Activated naive CD8-positive, alpha-beta T cell treated with anti-CD3 and anti-CD28 coated beads, Interleukin-2, amount 10 ng/mL, durations not matched to agents 7 days and 5 days (primary cell): Measurements from ENCODE around the gene HERC5. TPM values are rescaled to one million over a fixed set of nuclear protein-coding genes. Genes with fewer than 3 reads are reported as not detected.
"Not testable (repeated sequence)": the region's sequence is repeated elsewhere in the genome, so short reads cannot be mapped to it uniquely, and the experiment has no call there.

Experiments
- ATAC-seq: fragments of 150-1000 bp; cut with Tn5 transposase; one replicate; pipeline ENCODE4 v1.10.0; 2021; ENCODE audit warnings: low read depth, moderate library complexity
- POLR2A ChIA-PET: fragments of 350-600 bp; sonication (Branson Sonifier 250); formaldehyde crosslinking; loops from one replicate; lab custom pipeline; 2021; ENCODE audit warnings: antibody characterized with exemption; lab: Charles Lee
- DNase-seq: peaks from one replicate; pipeline ENCODE4 v3.0.0; 2021
- H3K27ac Mint-ChIP-seq: one replicate; pipeline ENCODE4 v1.8.0; 2022; ENCODE audit warnings: mild to moderate bottlenecking, mixed read lengths
- H3K27me3 Mint-ChIP-seq: one replicate; pipeline ENCODE4 v1.8.0; 2022; ENCODE audit warnings: mild to moderate bottlenecking, moderate library complexity, mixed read lengths
- H3K36me3 Mint-ChIP-seq: one replicate; pipeline ENCODE4 v1.8.0; 2021; ENCODE audit warnings: mild to moderate bottlenecking, mixed read lengths
- H3K4me1 Mint-ChIP-seq: one replicate; pipeline ENCODE4 v1.8.0; 2021; ENCODE audit warnings: mixed read lengths
- H3K4me3 Mint-ChIP-seq: one replicate; pipeline ENCODE4 v1.8.0; 2022; ENCODE audit warnings: mild to moderate bottlenecking, moderate library complexity, mixed read lengths
- H3K9me3 Mint-ChIP-seq: one replicate; pipeline ENCODE4 v1.8.0; 2021; ENCODE audit warnings: mixed read lengths
- total RNA-seq, 2 experiments: library from RNA; stranded (reverse); gene quantifications; one replicate each; pipeline ENCODE4 v1.2.3, GENCODE V29; 2021

HERC5 gene
- total RNA-seq, 2 experiments from 2014 or later: 44.8 to 46.5 TPM

- ATAC-seq, H3K4me1 Mint-ChIP-seq, H3K9me3 Mint-ChIP-seq, H3K27me3 Mint-ChIP-seq, H3K4me3 Mint-ChIP-seq, DNase-seq, H3K27ac Mint-ChIP-seq: not testable (repeated sequence)
- POLR2A ChIA-PET: interaction anchor here (0.8 to 1.4 kb wide), 2 partner anchors 17 to 153 kb away, joined by 4 to 5 read pairs; partner anchors contain the start of gene PPM1K
- peaks cover 66% of the 10 kb centered on the region for H3K36me3 Mint-ChIP-seq
Measured at GRCh38 chr4:88437873-88438272, 19.0 kb upstream of the HERC5 start.

DNA sequence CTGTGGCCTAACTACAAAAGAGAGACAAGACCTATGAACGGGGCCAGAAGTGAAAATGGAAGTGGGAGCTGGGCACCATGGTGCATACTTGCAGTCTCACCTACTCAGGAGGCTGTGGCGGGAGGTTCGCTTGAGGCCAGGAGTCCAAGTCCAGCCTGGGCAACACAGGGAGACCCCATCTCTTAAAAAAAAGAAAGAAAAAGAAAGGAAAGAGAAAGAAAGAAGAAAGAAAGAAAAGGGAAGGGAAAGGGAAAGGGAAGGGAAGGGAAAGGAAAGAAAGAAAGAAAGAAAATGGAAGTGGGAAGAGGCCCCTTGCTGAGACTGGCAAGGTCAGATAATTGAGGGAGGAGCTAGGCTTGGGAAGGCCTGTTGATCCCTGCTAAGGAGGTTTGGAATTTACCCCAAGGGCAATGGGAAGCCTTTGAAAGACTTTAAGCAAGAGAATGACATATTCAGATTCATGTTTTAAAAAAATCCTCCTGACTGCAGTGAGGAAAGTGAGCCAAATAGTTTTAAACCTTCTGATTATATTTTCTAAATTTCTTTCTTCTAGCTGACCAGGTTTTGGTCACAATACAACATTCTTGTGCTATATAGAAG, 17.7 kb upstream of the HERC5 start:
- POLR2A ChIA-PET: no interaction called here
- Mint-ChIP-seq H3K36me3 (peaks cover 68% of the 10 kb centered on the region), H3K9me3 (no peaks in the 10 kb centered on the region), H3K27ac (peak overlapping the region; percentile 52), H3K4me1 (peaks cover 8% of the 10 kb centered on the region), H3K4me3 (no peak overlapping the region), H3K27me3 (no peaks in the 10 kb centered on the region)
- DNase-seq (no peak), ATAC-seq (no peak)

DNA sequence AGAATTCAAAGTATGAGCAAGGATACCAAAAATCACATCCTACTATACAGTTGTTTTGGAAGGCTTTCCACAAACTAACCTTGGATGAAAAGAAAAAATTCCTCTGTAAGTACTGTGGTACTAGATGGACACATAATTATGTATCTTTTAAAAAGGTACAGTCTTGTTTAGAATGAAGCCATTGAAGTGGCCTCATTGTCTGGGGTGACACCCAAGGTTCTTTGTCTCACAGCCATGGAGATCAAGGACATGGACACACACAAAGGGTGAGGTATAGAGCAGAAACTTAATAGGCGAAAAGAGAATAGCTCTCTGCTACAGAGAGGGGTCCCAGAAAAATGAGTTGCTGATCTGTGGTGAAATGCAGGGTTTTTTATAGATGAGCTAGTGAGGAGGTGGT, 16.8 kb upstream of the HERC5 start:
- POLR2A ChIA-PET: interaction anchor here (1.6 kb wide), 1 partner anchor 9 kb away, joined by 4 read pairs; no protein-coding TSS in a partner anchor
- no peaks in the 10 kb centered on the region for H3K9me3 Mint-ChIP-seq

GRCh38 chr4:88441696-88442095, 15.2 kb upstream of the HERC5 start:
- ATAC-seq (no peak), DNase-seq (no peak)
- H3K4me3 Mint-ChIP-seq: no peak overlapping the region
- H3K9me3 Mint-ChIP-seq: no peaks in the 10 kb centered on the region
- H3K27ac Mint-ChIP-seq: peak overlapping the region; percentile 2
- H3K36me3 Mint-ChIP-seq: peaks cover 55% of the 10 kb centered on the region
- POLR2A ChIA-PET: interaction anchor here (1.6 kb wide), 1 partner anchor 10 kb away, joined by 4 read pairs; no protein-coding TSS in a partner anchor
- H3K4me1 Mint-ChIP-seq: peaks cover 4% of the 10 kb centered on the region
- H3K27me3 Mint-ChIP-seq: no peaks in the 10 kb centered on the region

More for the DNA sequence above, 16.8 kb upstream of the HERC5 start:
- Mint-ChIP-seq H3K27me3 (no peaks in the 10 kb centered on the region), H3K36me3 (peaks cover 64% of the 10 kb centered on the region), H3K4me3 (no peak overlapping the region), H3K27ac (no peak overlapping the region), H3K4me1 (peaks cover 4% of the 10 kb centered on the region)
- DNase-seq: no peak
- no peak for ATAC-seq

- Mint-ChIP-seq H3K4me3 (no peak overlapping the region), H3K9me3 (no peaks in the 10 kb centered on the region), H3K36me3 (peaks cover 50% of the 10 kb centered on the region), H3K27ac (no peak overlapping the region), H3K4me1 (peaks cover 6% of the 10 kb centered on the region), H3K27me3 (no peaks in the 10 kb centered on the region)
- ATAC-seq: no peak
- POLR2A ChIA-PET: interaction anchor here (1.6 kb wide), 1 partner anchor 13 kb away, joined by 3 read pairs; no protein-coding TSS in a partner anchor
- DNase-seq: no peak
Measured at GRCh38 chr4:88442689-88443191, 14.2 kb upstream of the HERC5 start.

DNA sequence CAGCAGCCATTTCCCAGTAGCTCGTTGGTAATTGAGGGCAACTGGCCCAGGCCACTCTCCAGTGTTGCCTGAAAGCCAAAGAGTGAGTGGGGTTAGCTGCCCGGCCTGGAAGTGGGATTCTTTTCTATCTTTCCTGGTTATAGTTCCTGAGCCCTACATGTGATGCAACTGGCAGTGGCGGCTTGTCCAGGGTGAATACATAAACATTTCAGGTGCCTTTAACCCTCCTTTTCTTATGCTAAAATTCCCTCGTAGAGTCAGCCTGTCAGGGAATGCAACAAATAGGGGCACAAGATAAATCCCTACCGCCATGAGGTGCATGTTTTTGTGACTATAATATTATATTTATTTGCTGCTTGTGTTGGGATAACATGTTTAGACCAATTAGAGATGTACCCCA, 13.4 kb upstream of the HERC5 start:
- Mint-ChIP-seq H3K36me3 (peaks cover 53% of the 10 kb centered on the region), H3K27ac (no peak overlapping the region), H3K27me3 (no peaks in the 10 kb centered on the region), H3K9me3 (no peaks in the 10 kb centered on the region), H3K4me1 (peaks cover 6% of the 10 kb centered on the region), H3K4me3 (no peak overlapping the region)
- POLR2A ChIA-PET: interaction anchor here (1.6 kb wide), 1 partner anchor 12 kb away, joined by 3 read pairs; no protein-coding TSS in a partner anchor
- no peak for DNase-seq
- no peak for ATAC-seq

DNA sequence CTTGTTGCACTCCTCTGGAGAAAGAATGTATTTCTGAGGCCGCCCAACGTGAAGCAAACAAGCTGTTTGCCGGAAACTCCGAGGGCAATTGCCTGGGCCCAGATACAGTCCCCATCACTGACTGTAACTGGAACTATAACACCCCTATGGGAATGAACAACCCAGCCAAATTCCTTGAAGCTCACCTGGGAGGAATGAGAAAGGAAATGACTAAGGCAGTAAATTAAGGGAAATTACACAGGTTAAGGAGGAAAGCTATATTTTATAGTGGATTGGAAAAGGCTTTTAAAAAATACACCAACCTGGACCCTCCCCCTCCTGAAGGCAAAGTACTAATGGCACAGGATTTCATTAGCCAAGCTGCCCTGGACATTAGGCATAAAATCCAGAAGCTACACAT, 11.7 kb upstream of the HERC5 start:
- POLR2A ChIA-PET: interaction anchor here (1.7 kb wide), 1 partner anchor 10 kb away, joined by 11 read pairs; the partner anchor contains the start of gene HERC5
- DNase-seq: no peak
- H3K27me3 Mint-ChIP-seq: no peaks in the 10 kb centered on the region
- H3K9me3 Mint-ChIP-seq: no peaks in the 10 kb centered on the region
- H3K27ac Mint-ChIP-seq: no peak overlapping the region
- H3K4me1 Mint-ChIP-seq: peaks cover 4% of the 10 kb centered on the region
- no peak overlapping the region for H3K4me3 Mint-ChIP-seq
- ATAC-seq: no peak
- H3K36me3 Mint-ChIP-seq: peaks cover 48% of the 10 kb centered on the region

GRCh38 chr4:88446124-88446523, 10.8 kb upstream of the HERC5 start:
- Mint-ChIP-seq H3K27ac (no peak overlapping the region), H3K9me3 (no peaks in the 10 kb centered on the region)

DNA sequence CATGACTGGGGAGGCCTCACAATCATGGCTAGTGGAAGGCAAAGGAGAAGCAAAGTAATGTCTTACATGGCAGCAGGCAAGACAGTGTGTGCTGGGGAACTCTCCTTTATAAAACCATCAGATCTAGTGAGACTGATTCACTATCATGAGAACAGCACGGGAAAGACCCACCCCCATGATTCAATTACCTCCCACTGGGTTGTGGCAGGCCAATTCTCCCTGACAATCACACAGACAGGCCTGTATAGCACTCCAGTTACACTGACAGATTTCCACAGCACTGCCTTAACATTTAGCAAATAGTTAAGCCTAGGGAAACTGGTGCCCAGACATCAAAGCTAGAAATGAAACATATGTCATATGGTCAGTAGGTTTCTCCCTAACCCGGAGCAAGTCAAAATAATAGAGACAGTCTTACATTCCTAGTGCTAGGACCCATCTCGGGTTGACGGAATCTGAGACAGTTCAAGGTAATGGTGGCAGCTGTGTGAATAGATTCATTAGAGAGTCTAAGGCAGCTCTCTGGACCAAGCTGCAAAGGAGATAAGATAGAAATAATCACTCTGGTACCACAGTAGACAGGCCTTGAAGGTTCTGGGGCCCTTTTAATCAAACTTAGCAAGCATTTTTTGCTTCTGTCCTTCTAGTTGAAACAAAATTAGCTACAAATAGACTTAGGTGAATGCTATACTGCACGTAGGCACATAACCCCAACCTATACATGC, 9.4 kb upstream of the HERC5 start:
- ATAC-seq: no peak
- H3K36me3 Mint-ChIP-seq: peaks cover 41% of the 10 kb centered on the region

More at GRCh38 chr4:88446124-88446523, 10.8 kb upstream of the HERC5 start:
- peaks cover 4% of the 10 kb centered on the region for H3K4me1 Mint-ChIP-seq
- H3K36me3 Mint-ChIP-seq: peaks cover 45% of the 10 kb centered on the region
- ATAC-seq (no peak), DNase-seq (no peak)
- no peaks in the 10 kb centered on the region for H3K27me3 Mint-ChIP-seq
- POLR2A ChIA-PET: interaction anchor here (1.7 kb wide), 1 partner anchor 10 kb away, joined by 11 read pairs; the partner anchor contains the start of gene HERC5
- no peak overlapping the region for H3K4me3 Mint-ChIP-seq

DNA sequence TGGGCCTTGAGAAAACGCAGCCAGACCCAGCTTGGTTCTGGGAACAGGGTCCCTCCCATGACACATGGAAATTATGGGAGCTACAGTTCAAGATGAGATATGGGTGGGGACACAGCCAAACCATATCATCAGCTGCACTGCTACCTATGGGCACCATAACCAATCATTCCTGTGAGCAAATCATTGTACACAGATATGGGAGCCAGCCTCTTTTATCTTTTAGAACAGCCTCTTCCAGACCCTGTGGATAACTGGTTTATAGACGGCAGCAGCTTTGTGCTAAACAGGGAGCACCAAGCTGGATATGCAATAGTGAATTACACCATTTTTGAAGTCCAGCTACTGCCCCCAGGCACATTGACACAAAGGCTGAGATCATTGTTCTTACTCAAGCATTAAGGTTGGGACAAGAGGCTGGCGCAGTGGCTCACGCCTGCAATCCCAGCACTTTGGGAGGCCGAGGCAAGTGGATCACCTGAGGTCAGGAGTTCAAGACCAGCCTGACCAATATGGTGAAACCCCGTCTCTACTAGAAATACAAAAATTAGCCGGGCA, 8.6 kb upstream of the HERC5 start:
- H3K4me3 Mint-ChIP-seq, ATAC-seq, DNase-seq, H3K27me3 Mint-ChIP-seq, H3K9me3 Mint-ChIP-seq, H3K27ac Mint-ChIP-seq: not testable (repeated sequence)
- POLR2A ChIA-PET: interaction anchor here (1.0 kb wide), 1 partner anchor 9 kb away, joined by 3 read pairs; the partner anchor contains the start of gene HERC5
- Mint-ChIP-seq H3K36me3 (peaks cover 39% of the 10 kb centered on the region), H3K4me1 (peaks cover 10% of the 10 kb centered on the region)

More for the DNA sequence above, 9.4 kb upstream of the HERC5 start:
- DNase-seq: no peak
- H3K27ac Mint-ChIP-seq: no peak overlapping the region
- peaks cover 10% of the 10 kb centered on the region for H3K4me1 Mint-ChIP-seq
- POLR2A ChIA-PET: interaction anchor here (1.0 kb wide), 1 partner anchor 10 kb away, joined by 3 read pairs; the partner anchor contains the start of gene HERC5
- H3K9me3 Mint-ChIP-seq: no peaks in the 10 kb centered on the region
- H3K4me3 Mint-ChIP-seq: no peak overlapping the region
- no peaks in the 10 kb centered on the region for H3K27me3 Mint-ChIP-seq

- H3K27me3 Mint-ChIP-seq: no peaks in the 10 kb centered on the region
- H3K4me3 Mint-ChIP-seq: no peak overlapping the region
- POLR2A ChIA-PET: interaction anchor here (1.0 kb wide), 1 partner anchor 8 kb away, joined by 3 read pairs; the partner anchor contains the start of gene HERC5
- ATAC-seq: no peak
- DNase-seq: no peak
- H3K4me1 Mint-ChIP-seq: peaks cover 10% of the 10 kb centered on the region
- H3K9me3 Mint-ChIP-seq: peaks cover 2% of the 10 kb centered on the region
- H3K27ac Mint-ChIP-seq: no peak overlapping the region
- peaks cover 38% of the 10 kb centered on the region for H3K36me3 Mint-ChIP-seq
Measured at GRCh38 chr4:88448889-88449288, 8.0 kb upstream of the HERC5 start.

GRCh38 chr4:88449290-88449689, 7.6 kb upstream of the HERC5 start:
- ATAC-seq (no peak), DNase-seq (no peak)
- Mint-ChIP-seq H3K36me3 (peaks cover 35% of the 10 kb centered on the region), H3K4me1 (peaks cover 10% of the 10 kb centered on the region), H3K4me3 (no peak overlapping the region), H3K9me3 (peaks cover 2% of the 10 kb centered on the region), H3K27ac (no peak overlapping the region), H3K27me3 (no peaks in the 10 kb centered on the region)
- POLR2A ChIA-PET: no interaction called here

GRCh38 chr4:88451205-88451604, 5.7 kb upstream of the HERC5 start:
- H3K36me3 Mint-ChIP-seq: peaks cover 31% of the 10 kb centered on the region

More at GRCh38 chr4:88451205-88451604, 5.7 kb upstream of the HERC5 start:
- peaks cover 2% of the 10 kb centered on the region for H3K9me3 Mint-ChIP-seq
- no peak overlapping the region for H3K4me3 Mint-ChIP-seq
- POLR2A ChIA-PET: no interaction called here
- no peaks in the 10 kb centered on the region for H3K27me3 Mint-ChIP-seq
- H3K4me1 Mint-ChIP-seq: peaks cover 21% of the 10 kb centered on the region
- H3K27ac Mint-ChIP-seq: peak overlapping the region; percentile 19
- ATAC-seq (no peak), DNase-seq (no peak)
